GM04503 (cell line): ENCODE data around the gene SHISA7.
"Not testable (repeated sequence)": the region's sequence is repeated elsewhere in the genome, so short reads cannot be mapped to it uniquely, and the experiment has no call there.

Experiments
- DNase-seq: peaks from one replicate; pipeline ENCODE4 v3.0.0-alpha.2; 2012; ENCODE audit warnings: low read depth

The SHISA7 gene

DNA sequence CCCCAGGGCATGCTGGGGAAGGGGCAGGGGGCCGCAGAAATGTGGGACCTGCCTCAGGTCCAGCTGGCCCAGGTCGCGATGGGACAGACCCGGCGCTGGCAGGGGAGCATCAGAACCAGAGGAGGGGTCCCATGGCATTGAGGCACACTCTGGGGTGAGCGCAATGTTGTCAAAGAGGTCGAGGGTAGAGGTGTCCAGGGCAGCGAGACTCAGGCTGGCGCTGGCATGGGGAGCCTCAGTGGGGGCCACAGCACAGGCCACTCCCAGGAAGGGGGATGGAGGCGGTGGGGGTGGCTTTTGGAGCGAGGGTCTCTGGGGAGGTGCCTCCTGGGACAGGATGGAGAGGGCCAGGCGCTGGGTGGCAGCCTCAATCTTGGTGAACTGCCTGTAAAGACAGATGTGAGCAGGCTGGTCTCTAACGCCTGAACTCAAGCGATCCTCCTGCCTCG is 20.5 kb upstream of the SHISA7 start:
- no peak for DNase-seq

- no peak for DNase-seq
Measured at GRCh38 chr19:55462722-55463121, 19.6 kb upstream of the SHISA7 start.

GRCh38 chr19:55461974-55462626 is 19.0 kb upstream of the SHISA7 start:
- DNase-seq, result no peak

DNA sequence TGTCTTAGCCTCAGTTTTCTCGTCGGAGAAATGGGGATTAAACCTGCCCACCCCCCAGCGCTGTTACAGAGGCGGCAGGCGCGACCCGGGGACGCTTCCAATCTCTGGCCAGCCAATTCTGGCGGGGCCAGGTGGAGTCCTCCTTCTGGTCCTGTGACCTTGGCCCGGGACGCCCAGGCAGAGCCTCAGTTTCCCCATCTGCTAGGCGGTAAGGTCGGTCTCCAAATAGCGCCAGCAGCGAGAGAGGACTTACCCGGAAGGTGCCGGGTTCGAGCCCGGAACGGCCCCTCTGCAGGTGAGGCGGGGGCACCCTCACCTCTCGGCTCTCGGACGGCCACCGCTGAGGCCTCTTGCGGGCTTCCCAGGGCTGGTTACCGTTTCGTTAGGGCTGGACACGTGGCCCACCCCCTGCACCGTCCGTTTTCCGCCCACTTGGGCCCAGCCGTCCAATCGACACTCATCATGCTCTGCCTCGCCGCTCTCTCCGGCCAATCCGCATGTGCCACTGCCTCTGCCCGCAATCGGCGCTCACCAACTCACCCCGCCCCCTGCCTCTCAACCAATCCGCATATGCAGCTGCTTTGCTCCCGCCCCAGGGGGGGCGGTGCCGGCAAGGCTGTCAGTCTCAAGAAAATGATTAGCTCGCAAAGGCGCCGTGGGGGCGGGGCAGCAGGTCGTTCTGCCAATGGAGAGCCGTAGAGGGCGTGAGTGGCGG is 18.3 kb upstream of the SHISA7 start, which contains the start of gene ISOC2:
Gene ISOC2 (minus strand): TSS at position 384 of the 715 bp plus-strand sequence. CDS start 5,156 bp downstream, outside the sequence.
- peak; percentile 98 for DNase-seq

DNA sequence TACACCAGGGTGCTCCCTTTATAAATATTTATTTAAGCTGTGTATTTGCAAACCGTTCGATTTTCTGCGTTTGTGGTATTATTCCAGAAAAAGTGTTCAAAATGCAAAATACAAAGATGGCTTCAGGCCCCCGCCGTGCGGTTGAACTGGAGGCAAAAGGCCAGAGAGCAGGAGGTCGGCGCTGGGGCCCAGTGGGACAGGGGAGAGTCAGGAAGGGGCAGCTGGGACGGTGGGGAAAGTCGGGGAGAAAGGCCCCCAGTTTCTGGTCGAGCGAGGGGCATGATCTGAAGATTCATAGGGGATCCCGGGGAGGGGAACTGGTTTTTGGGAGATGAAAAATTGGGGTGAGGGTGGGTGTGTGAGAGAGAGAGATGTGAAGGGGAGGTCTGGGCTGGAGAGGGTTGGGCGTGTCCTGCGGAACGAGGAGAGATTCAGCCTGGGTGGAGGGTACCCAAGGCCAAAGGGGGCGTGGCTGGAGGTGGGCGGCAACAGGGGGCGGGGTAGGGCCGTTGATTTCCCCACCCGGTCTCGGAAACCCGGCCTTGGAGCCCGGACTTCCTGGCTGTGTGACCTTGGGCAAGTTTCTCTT is 17.7 kb upstream of the SHISA7 start:
- peak; percentile 45 for DNase-seq

- DNase-seq, result no peak
Measured at GRCh38 chr19:55459950-55460657, 17.0 kb upstream of the SHISA7 start.

DNA sequence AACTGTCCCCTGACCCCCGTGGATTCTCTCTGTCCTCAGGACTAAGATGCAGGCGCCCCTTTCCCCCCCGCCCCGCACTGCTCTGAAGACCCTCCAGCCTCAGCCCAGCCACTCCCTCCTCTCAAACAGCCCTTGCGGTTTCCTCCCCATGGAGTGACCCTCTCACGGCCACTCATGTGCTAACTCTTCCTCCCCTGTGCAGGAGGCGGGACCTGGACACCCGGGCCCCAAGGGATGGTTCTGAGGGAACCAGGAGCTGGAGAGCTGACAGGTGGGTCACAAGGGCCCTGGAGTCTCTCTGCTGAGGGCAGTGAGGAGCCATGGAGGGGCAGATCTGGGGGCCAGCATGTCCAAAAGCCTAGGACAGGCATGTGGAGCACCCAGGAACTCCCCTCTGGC is 16.4 kb upstream of the SHISA7 start:
- no peak for DNase-seq

- DNase-seq, result no peak
Measured at GRCh38 chr19:55457683-55458457, 14.8 kb upstream of the SHISA7 start.

DNA sequence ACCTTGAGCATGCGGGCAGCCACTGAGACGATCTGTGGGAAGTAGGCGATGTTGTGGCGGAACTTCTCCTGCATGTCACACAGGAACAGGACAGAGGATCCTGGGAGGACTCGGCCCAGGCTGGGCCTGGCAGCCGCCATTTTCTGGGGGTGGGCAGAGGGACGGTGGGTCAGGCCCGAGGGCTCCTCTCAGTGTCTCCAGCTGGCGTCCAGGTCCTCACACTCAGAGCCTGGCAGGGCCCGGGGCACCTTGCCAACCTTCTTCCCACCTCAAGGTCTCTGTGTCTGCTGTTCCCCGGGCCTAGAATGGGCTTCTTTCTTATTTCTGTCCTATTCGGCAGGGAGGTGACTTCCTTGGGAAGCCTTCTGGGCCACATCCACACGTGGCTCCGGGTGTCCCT is 13.2 kb upstream of the SHISA7 start:
- DNase-seq, result no peak

DNA sequence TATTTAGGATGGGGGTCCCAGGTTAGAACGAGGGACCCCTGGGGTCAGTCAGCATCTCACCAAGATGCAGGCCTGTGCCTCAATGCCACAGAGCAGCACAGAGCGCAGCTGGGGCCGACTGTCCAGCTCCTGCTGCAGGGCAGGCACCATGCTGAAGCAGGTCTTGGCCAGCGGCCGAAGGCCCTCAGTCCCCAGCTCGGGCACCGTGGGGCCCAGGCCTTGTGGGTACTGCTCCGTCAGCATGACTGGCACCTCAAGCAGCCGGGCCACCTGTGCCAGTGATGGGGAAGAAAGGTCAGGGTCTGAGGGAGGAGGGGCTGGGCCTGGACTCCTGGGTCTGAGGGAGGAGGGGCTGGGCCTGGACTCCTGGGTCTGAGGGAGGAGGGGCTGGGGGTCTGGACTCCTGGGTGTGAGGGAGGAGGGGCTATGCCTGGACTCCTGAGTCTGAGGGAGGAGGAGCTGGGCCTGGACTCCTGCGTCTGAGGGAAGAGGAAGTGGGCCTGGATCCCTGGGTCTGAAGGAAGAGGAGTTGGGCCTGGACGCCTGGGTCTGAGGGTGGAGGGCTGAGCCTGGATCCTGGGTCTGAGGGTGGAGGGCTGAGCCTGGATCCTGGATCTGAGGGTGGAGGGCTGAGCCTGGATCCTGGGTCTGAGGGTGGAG is 12.6 kb upstream of the SHISA7 start:
- no peak for DNase-seq

DNA sequence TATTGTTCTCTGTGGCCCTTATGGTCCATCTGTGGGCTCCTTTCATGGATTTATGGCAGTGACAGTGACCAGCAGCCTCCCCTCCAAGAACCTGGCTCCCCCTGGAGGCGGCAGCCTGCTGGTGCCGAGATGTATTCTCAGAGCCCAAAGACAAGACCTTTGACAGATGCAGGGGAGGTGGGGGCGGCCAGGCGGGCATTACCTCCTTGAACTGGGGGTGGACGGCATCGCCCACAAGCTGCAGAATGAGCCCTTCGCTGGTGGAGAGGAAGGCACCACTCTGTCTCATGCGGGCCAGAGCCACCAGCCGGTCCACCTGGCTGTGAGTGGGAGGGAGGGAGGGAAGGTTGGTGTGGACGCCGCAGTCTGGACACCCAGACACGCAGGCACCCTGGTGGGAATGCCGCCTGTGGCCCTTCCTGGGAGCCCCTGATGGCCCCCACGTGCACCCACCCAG is 11.7 kb upstream of the SHISA7 start:
- no peak for DNase-seq

DNA sequence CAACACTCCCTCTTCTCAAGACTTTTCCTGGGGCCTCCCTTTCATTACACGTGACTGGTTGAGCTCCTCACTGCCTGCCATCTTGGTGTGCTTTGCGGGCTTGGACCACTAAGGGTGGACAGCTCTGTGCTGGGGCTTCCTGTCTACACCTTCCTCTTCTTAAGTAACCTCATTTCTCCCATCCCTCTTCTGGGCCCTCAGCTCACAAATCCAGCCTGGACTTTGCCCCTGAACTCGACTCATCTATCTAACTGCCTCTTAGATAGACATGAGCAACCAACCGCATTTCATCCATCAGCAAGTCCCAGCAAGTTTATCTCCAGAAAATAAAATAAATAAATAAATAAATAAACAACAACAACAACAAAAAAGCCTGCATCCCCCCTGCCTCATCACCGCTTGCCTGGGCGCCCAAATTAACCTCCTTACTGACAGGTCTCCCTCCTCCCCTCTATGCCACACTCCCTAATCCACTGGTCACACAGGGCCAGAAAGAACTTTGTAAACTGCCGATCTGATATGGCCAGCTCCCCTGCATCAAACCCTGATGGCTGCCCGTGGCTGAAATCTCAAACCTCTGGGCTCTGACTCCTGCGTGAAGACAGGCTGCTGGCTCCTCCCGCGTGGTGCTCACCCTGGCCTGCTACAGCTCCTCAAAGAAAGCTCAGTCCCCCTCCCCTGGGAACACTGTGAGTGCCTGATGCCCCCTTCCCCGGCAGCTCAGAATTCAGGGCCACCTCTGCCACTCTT is 10.6 kb upstream of the SHISA7 start:
- no peak for DNase-seq

- no peak for DNase-seq
Measured at GRCh38 chr19:55452749-55453346, 9.7 kb upstream of the SHISA7 start.

DNA sequence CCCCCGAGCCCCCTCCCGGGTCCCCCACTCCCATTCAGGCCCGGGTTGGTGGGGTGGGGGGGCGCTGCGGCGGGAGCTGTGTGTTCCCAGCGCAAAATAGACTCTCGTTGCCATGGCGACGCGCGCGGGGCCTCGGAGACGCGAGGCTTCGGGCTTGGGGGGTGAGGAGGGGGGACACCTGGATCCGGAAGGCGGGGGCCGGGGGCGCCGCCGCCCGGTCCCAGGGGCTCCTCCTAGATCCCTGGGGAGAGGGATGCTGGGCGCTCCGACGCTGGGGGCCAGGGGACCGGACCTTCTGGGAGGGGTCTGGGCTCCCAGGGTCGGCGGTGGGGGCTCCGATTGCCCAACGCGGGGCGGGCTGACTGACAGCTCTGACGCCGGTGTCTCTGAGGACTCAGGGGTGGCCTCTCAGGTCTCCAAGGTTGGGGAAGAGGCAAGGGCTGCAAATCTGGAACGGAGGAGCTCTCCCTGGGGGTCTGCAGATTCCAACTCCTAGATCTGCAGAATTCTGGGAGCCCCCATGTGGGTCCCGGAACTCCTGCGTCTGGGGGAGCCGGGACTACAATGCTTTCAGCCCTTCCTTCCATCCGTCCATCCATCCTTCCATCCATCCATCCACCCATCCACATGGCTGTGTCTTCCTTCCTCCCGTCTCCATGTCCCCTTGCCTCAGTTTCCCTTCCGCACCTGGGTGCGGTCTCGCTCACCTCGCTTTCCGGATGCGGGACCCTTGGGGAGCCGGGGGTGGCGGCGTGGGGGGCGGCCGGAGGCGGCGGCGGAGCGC is 9.1 kb upstream of the SHISA7 start:
- no peak for DNase-seq

DNA sequence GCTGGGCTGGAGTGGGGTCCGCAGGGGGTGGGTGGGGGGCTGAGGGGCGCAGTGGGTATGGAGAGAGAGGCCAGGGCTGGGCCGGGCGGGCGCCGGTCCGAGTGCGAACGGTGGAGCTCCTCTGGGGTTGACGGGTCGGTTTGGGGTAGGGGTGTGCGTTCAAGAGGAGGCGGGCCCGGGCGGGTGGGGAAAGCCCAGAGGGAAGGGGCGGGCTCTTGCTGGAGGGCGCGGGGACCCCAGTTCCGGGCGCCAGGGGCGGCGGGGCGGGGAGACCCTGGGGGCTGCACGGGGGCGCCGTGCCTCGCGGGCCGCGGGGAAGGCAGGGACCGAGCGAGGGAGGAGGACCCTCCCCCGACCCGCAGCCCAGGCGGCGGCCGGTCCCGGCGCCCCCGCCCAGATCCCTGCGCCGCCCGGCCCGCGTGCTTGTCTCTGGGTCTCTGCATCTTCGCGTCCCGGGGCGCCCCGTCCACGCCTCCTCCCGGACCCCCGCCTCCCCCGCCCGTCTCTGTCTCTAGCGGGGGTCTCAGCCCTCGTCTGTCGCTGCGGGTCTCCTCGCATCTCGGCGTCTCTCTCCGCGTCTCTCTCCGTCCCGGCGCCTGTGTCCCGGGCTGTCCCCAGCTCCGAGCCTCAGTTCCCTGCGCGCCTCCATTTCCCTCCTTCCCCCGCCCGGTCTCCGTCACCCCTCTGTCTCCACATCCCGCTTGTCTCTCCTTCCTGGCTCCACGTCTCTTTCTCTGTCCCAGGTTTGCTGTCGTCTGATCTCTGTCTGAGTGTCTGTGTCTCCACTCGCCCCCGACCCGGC is 8.3 kb upstream of the SHISA7 start:
- no peak for DNase-seq

- no peak for DNase-seq
Measured at GRCh38 chr19:55449469-55449868, 6.4 kb upstream of the SHISA7 start.

DNA sequence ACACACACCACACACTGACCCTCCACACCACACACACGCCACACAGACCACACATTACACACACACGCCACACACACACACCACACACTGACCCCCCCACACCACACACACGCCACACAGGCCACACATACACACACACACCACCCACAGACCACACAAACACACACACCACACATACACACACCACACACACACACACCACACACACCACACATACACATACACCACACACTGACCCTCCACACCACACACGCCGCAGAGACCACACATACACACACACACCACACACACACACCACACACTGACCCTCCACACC is 5.0 kb upstream of the SHISA7 start:
- not testable (repeated sequence) for DNase-seq

- no peak for DNase-seq
Measured at GRCh38 chr19:55447421-55448174, 4.5 kb upstream of the SHISA7 start.
